Endothelial cell of umbilical vein (primary cell): ENCODE measurements around the gene OLFML2B. TPM values are rescaled to one million over a fixed set of nuclear protein-coding genes. Genes with fewer than 3 reads are reported as not detected.

ENCODE experiments used
- BruUV-seq: library from RNA; stranded (reverse); fragments of 400-500 nt; replicated peaks from 2 replicates; lab custom pipeline; 2021; lab: Mats Ljungman, UMichigan
- CTCF ChIA-PET: fragments of 300-600, 350-600 bp; sonication (Branson Sonifier 250); formaldehyde crosslinking; loops from one replicate; lab custom pipeline; 2021; ENCODE audit warnings: antibody characterized with exemption, inconsistent platforms; lab: Charles Lee
- POLR2A ChIA-PET: fragments of 300-600, 350-600 bp; sonication (Branson Sonifier 250); formaldehyde crosslinking; loops from one replicate; lab custom pipeline; 2021; ENCODE audit warnings: antibody characterized with exemption, inconsistent platforms; lab: Charles Lee
- DNase-seq: peaks from one replicate; pipeline ENCODE4 v3.0.0-alpha.2; 2011; ENCODE audit warnings: low read depth, low spot score
- FAIRE-seq: peaks from 2 replicates; lab custom pipeline; 2011; peaks lifted over from hg19 to GRCh38; lab: Jason Lieb, UNC
- H2AFZ ChIP-seq: 2 replicates; pipeline ENCODE4 v1.6.0; 2012; ENCODE audit warnings: low read depth, low read length, control low read depth, inconsistent platforms
- H3K27ac ChIP-seq: 2 replicates; pipeline ENCODE4 v1.5.1; 2011; ENCODE audit warnings: low read depth, mild to moderate bottlenecking, control low read depth, low read length, moderate library complexity; ENCODE audit not compliant: insufficient read depth
- H3K27me3 ChIP-seq, 2 experiments: 2 replicates each; pipeline versions ENCODE4 v1.6.0 to v1.6.1; 2011; ENCODE audit warnings: low read length in 2 of 2, mixed read lengths in 1 of 2; ENCODE audit not compliant: control insufficient read depth in 2 of 2, insufficient read depth in 2 of 2
- H3K36me3 ChIP-seq, 2 experiments: 2 replicates in 1 of 2; 3 replicates in 1 of 2; pipeline ENCODE4 v1.5.1; 2011; ENCODE audit warnings: low read length in 2 of 2, mild to moderate bottlenecking in 1 of 2, moderate library complexity in 1 of 2; ENCODE audit not compliant: control insufficient read depth in 2 of 2, insufficient read depth in 2 of 2; ENCODE audit errors: extremely low read depth in 1 of 2
- H3K4me1 ChIP-seq: 3 replicates; pipeline ENCODE4 v1.5.1; 2011; ENCODE audit warnings: mild to moderate bottlenecking, low read length; ENCODE audit not compliant: control insufficient read depth, insufficient read depth; ENCODE audit errors: extremely low read depth
- H3K4me2 ChIP-seq: 2 replicates; pipeline ENCODE4 v1.6.1; 2011; ENCODE audit warnings: low read length, control low read depth, mixed read lengths; ENCODE audit not compliant: insufficient read depth
- H3K4me3 ChIP-seq, 3 experiments: fragments of 200-600 bp in 1 of 3; sonication (generic), shearing (Covaris generic) in 1 of 3; replicated peaks in 1 of 3; 2 replicates each; pipeline ENCODE4 v1.5.1; 2011 to 2016; ENCODE audit warnings: control low read depth in 3 of 3, low read length in 3 of 3, mild to moderate bottlenecking in 2 of 3, inconsistent platforms in 1 of 3, low read depth in 1 of 3, moderate library complexity in 1 of 3; ENCODE audit not compliant: insufficient read depth in 1 of 3
- H3K79me2 ChIP-seq: 2 replicates; pipeline ENCODE4 v1.6.0; 2012; ENCODE audit warnings: low read length, inconsistent platforms; ENCODE audit not compliant: control insufficient read depth, insufficient read depth
- H3K9ac ChIP-seq: replicated peaks from 2 replicates; pipeline ENCODE3; 2011; ENCODE audit warnings: low read length, control low read depth; ENCODE audit not compliant: insufficient read depth; ENCODE audit errors: extremely low read depth
- H3K9me1 ChIP-seq: replicated peaks from 3 replicates; pipeline ENCODE4 v1.6.0; 2011; ENCODE audit warnings: mild to moderate bottlenecking, low read length; ENCODE audit not compliant: control insufficient read depth, insufficient read depth; ENCODE audit errors: extremely low read depth
- H3K9me3 ChIP-seq: replicated peaks from 2 replicates; pipeline ENCODE4 v1.5.1; 2012; ENCODE audit warnings: low read length, inconsistent platforms; ENCODE audit not compliant: control insufficient read depth, insufficient read depth
- H4K20me1 ChIP-seq: replicated peaks from 2 replicates; pipeline ENCODE3; 2011; ENCODE audit warnings: mild to moderate bottlenecking, low read length; ENCODE audit not compliant: control insufficient read depth, insufficient read depth; ENCODE audit errors: extremely low read depth
- CTCF ChIP-seq, 2 donors: IDR thresholded peaks; 1 replicate in 1 of 2; 2 replicates in 1 of 2; pipeline ENCODE4 v1.5.1; 2011; ENCODE audit warnings: low read length in 2 of 2, mild to moderate bottlenecking in 2 of 2, moderate library complexity in 2 of 2, control low read depth in 1 of 2, inconsistent platforms in 1 of 2, low read depth in 1 of 2; ENCODE audit not compliant: insufficient read depth in 1 of 2; ENCODE audit errors: extremely low read depth in 1 of 2
- EZH2 ChIP-seq: IDR thresholded peaks from 2 replicates; pipeline ENCODE4 v1.6.1; 2012; ENCODE audit warnings: borderline replicate concordance, low read depth, mild to moderate bottlenecking, moderate library complexity, low read length, inconsistent platforms; ENCODE audit not compliant: severe bottlenecking
- FOS ChIP-seq: IDR thresholded peaks from 2 replicates; pipeline ENCODE4 v1.6.1; 2011; ENCODE audit warnings: mild to moderate bottlenecking, low read length, moderate library complexity, borderline replicate concordance; ENCODE audit not compliant: insufficient read depth
- GATA2 ChIP-seq: IDR thresholded peaks from 2 replicates; pipeline ENCODE4 v1.7.0; 2011; ENCODE audit warnings: low read depth, mild to moderate bottlenecking, moderate library complexity, mixed read lengths, low read length; ENCODE audit not compliant: insufficient read length, insufficient read depth
- JUN ChIP-seq: IDR thresholded peaks from 2 replicates; pipeline ENCODE4 v1.6.1; 2011; ENCODE audit warnings: borderline replicate concordance, low read depth; ENCODE audit not compliant: insufficient read length, insufficient read depth
- MAX ChIP-seq: IDR thresholded peaks from 2 replicates; pipeline ENCODE4 v1.6.1; 2011; ENCODE audit not compliant: insufficient read depth, insufficient read length
- MYC ChIP-seq: IDR thresholded peaks from one replicate; pipeline ENCODE4 v1.6.1; 2011; ENCODE audit warnings: mild to moderate bottlenecking, low read depth, low read length
- POLR2A ChIP-seq: IDR thresholded peaks from 2 replicates; pipeline ENCODE4 v1.6.1; 2012; ENCODE audit warnings: low read depth, mild to moderate bottlenecking, control low read depth, low read length
- POLR2AphosphoS5 ChIP-seq: IDR thresholded peaks from 2 replicates; pipeline ENCODE4 v1.6.1; 2012; ENCODE audit warnings: low read depth, mild to moderate bottlenecking, control low read depth, low read length, moderate library complexity; ENCODE audit not compliant: insufficient read depth
- dilution Hi-C: fragments of 300-500 bp; cut with MboI; formaldehyde crosslinking; loops from one replicate; pipeline ENCODE4 v1.15.0; 2019; ENCODE audit warnings: low sequenced_read_pairs; ENCODE audit not compliant: extremely low pct_ligation_motif_present
- intact Hi-C: fragments of 100-400 bp; cut with micrococcal nuclease; formaldehyde crosslinking; loops from one replicate; pipeline ENCODE4 v1.10.0; 2022
- polyA plus RNA-seq, 4 experiments: library from polyadenylated mRNA; depleted of rRNA in 3 of 4; stranded (reverse) in 3 of 4; unstranded in 1 of 4; fragments of >200 nt; gene quantifications; 2 replicates each; pipeline versions ENCODE4 v1.2.1 to v1.2.3, GENCODE V29; 2011 to 2012; ENCODE audit warnings: missing spikeins in 1 of 4
- total RNA-seq: library from RNA; stranded (reverse); gene quantifications from 2 replicates; pipeline ENCODE4 v1.2.3, GENCODE V29; 2021

OLFML2B gene
- total and polyA plus RNA-seq, 2 donors (not counting 3 experiments of a cell fraction or from before 2014, with no cell fraction given) = 0.58 to 0.62 TPM

GRCh38 chr1:162025541-162025940 lies 1.9 kb upstream of the OLFML2B start:
- TF ChIP-seq JUN (no peak), FOS (no peak), MYC (no peak), MAX (no peak), CTCF (IDR thresholded peaks at IDR 0.05; ENCODE audit: extremely low read depth in 1 of 2, insufficient read depth in 1 of 2, low read depth in 1 of 2, low read length in 2 of 2) (no peak), EZH2 (no peak), POLR2AphosphoS5 (no peak), POLR2A (no peak), GATA2 (no peak)
- Histone ChIP-seq H3K27ac (no peak overlapping the region), H3K9ac (no peak overlapping the region), H3K9me1 (no peaks in the 10 kb centered on the region), H4K20me1 (no peaks in the 10 kb centered on the region), H3K4me2 (no peak overlapping the region), H3K27me3 (peaks cover 0 to 3% of the 10 kb centered on the region in 2 experiments), H3K36me3 (no peaks in the 10 kb centered on the region), H2AFZ (no peak overlapping the region), H3K9me3 (no peaks in the 10 kb centered on the region), H3K79me2 (no peaks in the 10 kb centered on the region), H3K4me3 (no peak overlapping the region), H3K4me1 (peaks cover 8% of the 10 kb centered on the region)
- no TSS peak for BruUV-seq
- dilution Hi-C loops = no loop called here
- FAIRE-seq (no peak), DNase-seq (no peak)
- ChIA-PET CTCF (interaction anchor here (0.8 to 4.8 kb wide), 3 partner anchors 11 to 233 kb away, joined by 3 to 73 read pairs (median 7); no protein-coding TSS in a partner anchor), POLR2A (no interaction called here)
- intact Hi-C loops = no loop called here
